HG02623 (cell line): ENCODE results near the gene SGCA.

Experiments used
- ATAC-seq: cut with Tn5 transposase; IDR thresholded peaks from one replicate; pipeline ENCODE4 v1.9.1; 2021; ENCODE audit warnings: moderate library complexity; ENCODE audit not compliant: unreplicated experiment

Gene SGCA

GRCh38 chr17:50165867-50166517 is at the start of gene SGCA:
Gene SGCA (plus strand): TSS chr17:50166005. CDS start chr17:50166041, 36 bp downstream.
- no peak for ATAC-seq

GRCh38 chr17:50117202-50118051 is 48.4 kb upstream of the SGCA start:
- no peak for ATAC-seq

- no peak for ATAC-seq
These were observed 47.6 kb upstream of the SGCA start for GRCh38 chr17:50118076-50118827.

DNA sequence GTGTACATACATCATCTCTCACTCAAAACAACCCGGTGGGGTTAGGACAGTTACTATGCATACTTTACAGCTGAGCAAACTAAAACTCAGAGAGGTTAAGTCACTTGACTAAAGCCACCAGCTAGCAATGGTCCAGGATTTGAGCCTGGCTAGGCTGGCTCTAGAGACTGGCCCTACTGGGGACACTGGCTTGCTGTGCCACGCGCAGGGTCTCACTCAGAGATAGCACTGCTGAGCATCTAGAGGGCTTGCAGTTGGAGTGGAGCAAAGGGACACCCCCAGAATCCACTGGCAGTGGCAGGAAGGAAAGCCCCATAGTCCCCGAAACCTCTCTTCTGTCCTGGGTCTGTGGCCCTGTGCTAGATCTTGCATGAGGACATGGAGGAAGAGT is 47.0 kb upstream of the SGCA start:
- ATAC-seq: no peak

GRCh38 chr17:50120475-50121253 is 45.1 kb upstream of the SGCA start:
- no peak for ATAC-seq

- ATAC-seq: no peak
These were observed 42.9 kb upstream of the SGCA start for GRCh38 chr17:50122945-50123344.

DNA sequence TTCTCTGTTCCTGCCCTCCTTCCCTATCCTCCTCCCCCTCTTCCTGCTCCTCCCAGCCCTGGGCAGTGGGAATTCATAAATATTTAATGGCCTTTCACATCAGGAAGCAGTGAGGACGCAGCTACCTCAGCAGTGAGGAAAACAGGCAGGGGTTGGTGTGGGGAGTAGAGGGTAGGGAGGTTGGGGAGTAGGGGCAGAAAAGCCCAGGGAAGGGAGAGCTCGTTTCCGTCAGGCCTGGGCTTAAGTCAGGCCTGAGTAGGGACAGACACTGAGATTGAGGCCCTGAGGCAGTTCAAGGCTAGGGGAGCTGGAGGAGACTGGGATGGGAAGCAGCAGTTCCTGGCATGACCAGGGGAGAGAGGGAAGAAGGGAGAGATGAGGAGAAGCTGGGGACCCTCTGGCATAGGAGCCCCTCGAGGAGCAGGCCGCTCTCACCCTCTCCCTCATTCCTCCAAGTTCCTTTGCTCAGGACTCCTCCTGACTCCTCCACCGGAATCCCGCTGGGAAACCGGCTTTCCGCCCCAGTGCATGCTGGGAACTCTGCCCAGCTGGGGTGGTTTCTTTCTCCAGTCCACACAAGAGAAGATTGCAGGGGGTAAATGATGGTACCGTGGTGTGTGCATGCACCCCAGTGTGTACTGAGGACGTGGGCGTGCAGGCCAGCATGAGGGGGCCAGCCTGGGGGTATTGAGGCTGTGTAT is 42.0 kb upstream of the SGCA start:
- ATAC-seq: no peak

GRCh38 chr17:50125420-50125997 is 40.3 kb upstream of the SGCA start:
- ATAC-seq: no peak

- no peak for ATAC-seq
These were observed 38.0 kb upstream of the SGCA start for GRCh38 chr17:50127697-50128361.

GRCh38 chr17:50128441-50129352 is 37.1 kb upstream of the SGCA start:
- ATAC-seq: no peak

GRCh38 chr17:50129353-50129727 is 36.5 kb upstream of the SGCA start:
- no peak for ATAC-seq

- no peak for ATAC-seq
These were observed 35.9 kb upstream of the SGCA start, which contains the start of gene SAMD14 for GRCh38 chr17:50129728-50130558. Gene SAMD14 (minus strand): TSS chr17:50130160. CDS start chr17:50124959, 5,201 bp downstream.

DNA sequence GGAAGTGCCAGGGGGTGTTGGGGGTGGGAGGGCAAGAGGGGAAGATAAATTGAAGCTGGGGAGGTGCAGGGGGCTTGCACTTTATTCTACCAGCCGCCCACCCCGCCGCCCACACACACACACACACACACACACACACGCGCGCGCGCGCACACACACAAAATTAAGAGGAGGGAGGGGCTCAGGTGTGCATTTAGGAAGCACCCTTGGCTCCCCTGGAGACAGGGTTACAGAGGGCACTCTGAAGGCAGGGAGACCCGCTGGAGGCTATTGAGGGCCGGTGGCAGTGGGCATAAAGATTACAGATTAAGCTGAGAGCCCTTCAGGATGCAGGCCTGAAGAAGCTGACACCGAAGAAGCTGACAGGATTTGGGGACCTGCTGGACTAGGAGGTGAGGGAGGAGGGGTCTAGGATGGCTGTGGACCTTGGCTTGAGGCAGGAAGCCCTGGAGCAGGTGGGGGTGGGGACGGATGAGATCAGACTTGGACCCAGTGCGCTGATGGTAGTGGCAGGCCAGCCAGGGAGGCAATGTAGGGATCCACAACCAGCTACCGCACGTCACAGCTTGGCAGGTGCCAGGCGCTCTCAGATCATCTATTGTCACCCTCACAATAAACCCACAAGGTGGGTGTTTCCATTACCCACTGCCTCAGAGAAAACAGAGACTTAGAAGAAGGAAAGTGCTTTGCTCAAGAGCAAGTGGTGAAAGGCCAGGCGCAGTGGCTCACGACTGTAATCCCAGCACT is 35.1 kb upstream of the SGCA start:
- ATAC-seq: no peak

GRCh38 chr17:50132104-50132794 is 33.6 kb upstream of the SGCA start:
- no peak for ATAC-seq

- no peak for ATAC-seq
These were observed 32.6 kb upstream of the SGCA start for GRCh38 chr17:50133028-50133768.

DNA sequence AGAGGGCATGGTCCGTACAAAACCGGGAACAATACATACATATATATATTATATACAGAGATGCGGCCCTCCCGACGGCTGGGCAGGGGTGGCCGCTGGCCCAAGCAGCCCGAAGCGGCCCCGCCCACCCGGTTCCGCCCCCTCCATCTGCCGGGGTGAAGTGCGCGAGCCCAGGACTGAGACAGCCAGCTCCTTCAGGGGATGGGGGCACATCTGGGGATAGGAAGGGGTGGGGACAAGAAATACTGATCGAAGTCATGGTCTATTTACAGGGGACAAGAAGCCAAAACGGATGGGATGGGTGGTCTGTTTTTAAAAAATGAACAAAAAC is 32.1 kb upstream of the SGCA start:
- no peak for ATAC-seq
